Measurements from ENCODE around the gene CREB3L2. TPM values are rescaled to one million over a fixed set of nuclear protein-coding genes. Genes with fewer than 3 reads are reported as not detected.

Gene CREB3L2
- polyA plus RNA-seq, 1 of the 3 experiments (the other 2 are of a cell fraction) = 22.9 TPM

DNA sequence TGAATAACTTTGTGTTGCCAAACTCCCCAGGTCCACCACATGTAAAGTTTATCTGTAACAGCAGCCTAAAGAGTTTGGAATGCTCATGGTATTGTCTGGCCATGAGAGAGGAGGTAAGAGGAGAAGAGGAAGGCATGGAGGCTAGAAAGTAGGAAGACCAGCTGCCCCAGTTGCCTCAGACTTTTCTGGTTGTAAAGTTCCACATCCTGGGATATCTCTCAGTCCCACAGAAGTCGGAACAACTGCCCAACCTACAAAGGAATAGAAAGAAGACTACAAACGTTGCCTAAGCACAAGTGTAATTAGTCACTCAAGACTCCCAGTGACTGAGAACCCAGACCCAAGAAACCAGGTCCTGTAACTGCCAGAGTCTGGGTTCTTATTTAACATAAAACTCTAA, 47.3 kb downstream of the CREB3L2 start:
- Histone ChIP-seq H2AFZ (ENCODE audit: low read depth) (no peak overlapping the region), H3F3A (replicated peaks; ENCODE audit: insufficient read depth) (peaks cover 11% of the 10 kb centered on the region), H3K9me3 (no peaks in the 10 kb centered on the region), H3K27me3 (ENCODE audit: insufficient read depth) (no peaks in the 10 kb centered on the region), H3K27ac (ENCODE audit: low read depth in 2 of 2, low read length in 1 of 2) (peak overlapping the region in 1 of 2 experiments; percentile 80; a peak in 2 of 4 replicates), H3K79me2 (ENCODE audit: insufficient read depth) (peaks cover 100% of the 10 kb centered on the region), H3K4me1 (ENCODE audit: control insufficient read depth in 1 of 2, insufficient read depth in 2 of 2, low read depth in 1 of 2, low read length in 1 of 2) (peaks cover 18 to 41% of the 10 kb centered on the region in 2 experiments), H3K9ac (peak overlapping the region; percentile 35; the same call in 1 of the 2 replicates), H4K20me1 (ENCODE audit: insufficient read depth) (no peaks in the 10 kb centered on the region; the same call in 1 of the 2 replicates), H3K9me2 (no peaks in the 10 kb centered on the region), H3K36me3 (replicated peaks in 1 of 2; ENCODE audit: control insufficient read depth in 1 of 2, insufficient read depth in 2 of 2, low read length in 1 of 2) (peaks cover 0 to 4% of the 10 kb centered on the region in 2 experiments), H3K4me3 (ENCODE audit: low read depth in 2 of 2, low read length in 1 of 2) (no peak overlapping the region), H3K4me2 (no peak overlapping the region)
- no peak for DNase-seq
- ChIA-PET POLR2A (no interaction called here), CTCF (interaction anchor here (1.5 to 1.6 kb wide), 2 partner anchors 18 to 21 kb away, joined by 3 read pairs; no protein-coding TSS in a partner anchor)
- WGBS (ENCODE audit: low lambda C conversion rate) = 84% methylated on average over 2 of the region's 2 CpGs
- TF ChIP-seq TEAD4 (IDR thresholded peaks at IDR 0.05; ENCODE audit: borderline replicate concordance, insufficient read depth) (no peak), MEF2A (IDR thresholded peaks at IDR 0.05; ENCODE audit: borderline replicate concordance, low read depth) (no peak), TCF12 (IDR thresholded peaks at IDR 0.05) (no peak), ELF1 (IDR thresholded peaks at IDR 0.05) (no peak), GABPA (IDR thresholded peaks at IDR 0.05; ENCODE audit: low read depth) (no peak), FOXJ3 (CRISPR knock-in tag; IDR thresholded peaks at IDR 0.05) (no peak), RCOR1 (IDR thresholded peaks at IDR 0.05; ENCODE audit: low read length) (no peak), CHD2 (IDR thresholded peaks at IDR 0.05; ENCODE audit: low read length, partially characterized antibody) (no peak), JUND (IDR thresholded peaks at IDR 0.05) (no peak)
- TF ChIP-seq, protein P1, sequence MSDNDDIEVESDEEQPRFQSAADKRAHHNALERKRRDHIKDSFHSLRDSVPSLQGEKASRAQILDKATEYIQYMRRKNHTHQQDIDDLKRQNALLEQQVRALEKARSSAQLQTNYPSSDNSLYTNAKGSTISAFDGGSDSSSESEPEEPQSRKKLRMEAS (IDR thresholded peaks at IDR 0.05; ENCODE audit: low read depth) = no peak
- TF ChIP-seq, protein P2, sequence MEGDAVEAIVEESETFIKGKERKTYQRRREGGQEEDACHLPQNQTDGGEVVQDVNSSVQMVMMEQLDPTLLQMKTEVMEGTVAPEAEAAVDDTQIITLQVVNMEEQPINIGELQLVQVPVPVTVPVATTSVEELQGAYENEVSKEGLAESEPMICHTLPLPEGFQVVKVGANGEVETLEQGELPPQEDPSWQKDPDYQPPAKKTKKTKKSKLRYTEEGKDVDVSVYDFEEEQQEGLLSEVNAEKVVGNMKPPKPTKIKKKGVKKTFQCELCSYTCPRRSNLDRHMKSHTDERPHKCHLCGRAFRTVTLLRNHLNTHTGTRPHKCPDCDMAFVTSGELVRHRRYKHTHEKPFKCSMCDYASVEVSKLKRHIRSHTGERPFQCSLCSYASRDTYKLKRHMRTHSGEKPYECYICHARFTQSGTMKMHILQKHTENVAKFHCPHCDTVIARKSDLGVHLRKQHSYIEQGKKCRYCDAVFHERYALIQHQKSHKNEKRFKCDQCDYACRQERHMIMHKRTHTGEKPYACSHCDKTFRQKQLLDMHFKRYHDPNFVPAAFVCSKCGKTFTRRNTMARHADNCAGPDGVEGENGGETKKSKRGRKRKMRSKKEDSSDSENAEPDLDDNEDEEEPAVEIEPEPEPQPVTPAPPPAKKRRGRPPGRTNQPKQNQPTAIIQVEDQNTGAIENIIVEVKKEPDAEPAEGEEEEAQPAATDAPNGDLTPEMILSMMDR (IDR thresholded peaks at IDR 0.05) = no peak
- TF ChIP-seq, protein P3, sequence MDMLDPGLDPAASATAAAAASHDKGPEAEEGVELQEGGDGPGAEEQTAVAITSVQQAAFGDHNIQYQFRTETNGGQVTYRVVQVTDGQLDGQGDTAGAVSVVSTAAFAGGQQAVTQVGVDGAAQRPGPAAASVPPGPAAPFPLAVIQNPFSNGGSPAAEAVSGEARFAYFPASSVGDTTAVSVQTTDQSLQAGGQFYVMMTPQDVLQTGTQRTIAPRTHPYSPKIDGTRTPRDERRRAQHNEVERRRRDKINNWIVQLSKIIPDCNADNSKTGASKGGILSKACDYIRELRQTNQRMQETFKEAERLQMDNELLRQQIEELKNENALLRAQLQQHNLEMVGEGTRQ (IDR thresholded peaks at IDR 0.05; ENCODE audit: borderline replicate concordance, low read depth, low read length) = no peak

DNA sequence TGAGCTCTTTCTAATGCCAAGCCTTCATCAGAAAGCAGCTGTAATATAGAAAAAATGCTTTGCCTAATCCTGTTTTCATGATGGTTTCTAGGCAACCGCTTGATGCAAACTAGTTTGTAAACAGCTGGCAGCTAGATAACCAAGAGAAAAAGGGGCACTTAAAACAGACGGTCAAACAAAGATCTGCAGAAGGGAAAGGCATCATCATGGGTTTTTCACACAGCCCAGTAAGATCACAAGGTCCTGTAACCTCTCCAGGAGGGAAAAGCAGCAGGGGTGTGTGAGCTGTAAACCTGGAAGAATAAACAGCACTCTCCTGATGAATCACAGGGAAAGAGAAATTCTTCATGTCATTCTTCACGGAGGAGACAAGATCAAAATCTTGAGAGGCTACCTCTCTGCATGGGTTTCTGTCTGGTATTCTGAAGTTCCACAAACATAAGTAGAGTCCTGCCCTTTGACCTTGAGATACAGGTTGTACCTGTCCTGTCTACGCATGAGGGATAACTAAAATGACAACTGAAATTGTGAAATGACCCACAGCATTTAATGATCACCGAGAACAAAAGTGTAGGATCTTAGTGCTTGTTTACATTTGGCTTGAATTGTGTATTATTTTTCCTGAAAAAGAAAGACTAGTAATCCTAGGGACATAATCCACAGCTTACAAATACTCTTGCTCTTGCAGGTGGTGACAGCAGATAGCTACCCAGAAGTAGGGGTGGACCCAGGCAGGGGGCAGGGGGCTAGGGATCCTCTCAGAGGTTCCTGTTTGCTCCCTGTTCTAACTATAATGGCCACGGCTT, 48.0 kb downstream of the CREB3L2 start:
- peak overlapping the region; percentile 55 for H3K9ac ChIP-seq
- no peak for DNase-seq
- no peak for TF ChIP-seq GABPA (IDR thresholded peaks at IDR 0.05; ENCODE audit: low read depth)
- no peak for TF ChIP-seq FOXJ3 (CRISPR knock-in tag; IDR thresholded peaks at IDR 0.05)
- TF ChIP-seq ZBTB33 (IDR thresholded peaks at IDR 0.05; ENCODE audit: borderline replicate concordance, low read depth) = no peak
- TF ChIP-seq, protein P2 (IDR thresholded peaks at IDR 0.05) = no peak
- TF ChIP-seq POLR2AphosphoS5 (IDR thresholded peaks at IDR 0.05; ENCODE audit: low read depth, low read length) = peak; percentile 34; the same call in 1 of the 2 replicates
- TF ChIP-seq MEF2A (IDR thresholded peaks at IDR 0.05; ENCODE audit: borderline replicate concordance, low read depth) = no peak
- TF ChIP-seq FOXM1 (IDR thresholded peaks at IDR 0.05; ENCODE audit: low read depth) = no peak
- TF ChIP-seq TAF1 (IDR thresholded peaks at IDR 0.05; ENCODE audit: borderline replicate concordance, low read depth, low read length) = no peak
- no peak for TF ChIP-seq NRF1 (IDR thresholded peaks at IDR 0.05; ENCODE audit: low read depth, low read length)

More for the DNA sequence above, 48.0 kb downstream of the CREB3L2 start:
- H3K4me2 ChIP-seq = peak overlapping the region; percentile 35
- no peak overlapping the region for H3K4me3 ChIP-seq (ENCODE audit: low read depth in 2 of 2, low read length in 1 of 2)
- H2AFZ ChIP-seq (ENCODE audit: low read depth) = no peak overlapping the region
- peaks cover 100% of the 10 kb centered on the region for H3K79me2 ChIP-seq (ENCODE audit: insufficient read depth)
- CTCF ChIA-PET = interaction anchor here (0.5 to 1.5 kb wide), 4 partner anchors 19 to 66 kb away, joined by 3 read pairs; partner anchors contain the start of gene CREB3L2
- no peaks in the 10 kb centered on the region for H3K9me3 ChIP-seq
- H3K27ac ChIP-seq (ENCODE audit: low read depth in 2 of 2, low read length in 1 of 2) = peak overlapping the region; percentile 23 to 80; a peak in 3 of 4 replicates
- H3F3A ChIP-seq (replicated peaks; ENCODE audit: insufficient read depth) = peaks cover 11% of the 10 kb centered on the region
- peaks cover 0 to 4% of the 10 kb centered on the region in 2 experiments for H3K36me3 ChIP-seq (replicated peaks in 1 of 2; ENCODE audit: control insufficient read depth in 1 of 2, insufficient read depth in 2 of 2, low read length in 1 of 2)
- WGBS (ENCODE audit: low lambda C conversion rate) = 61% methylated on average over 6 of the region's 6 CpGs
- no peaks in the 10 kb centered on the region; the same call in 1 of the 2 replicates for H4K20me1 ChIP-seq (ENCODE audit: insufficient read depth)
- no peaks in the 10 kb centered on the region for H3K27me3 ChIP-seq (ENCODE audit: insufficient read depth)
- no peaks in the 10 kb centered on the region for H3K9me2 ChIP-seq
- POLR2A ChIA-PET = no interaction called here
- H3K4me1 ChIP-seq (ENCODE audit: control insufficient read depth in 1 of 2, insufficient read depth in 2 of 2, low read depth in 1 of 2, low read length in 1 of 2) = peaks cover 18 to 40% of the 10 kb centered on the region in 2 experiments

Data from SK-N-SH (cell line).